ENCODE measurements around the gene PIP5KL1. TPM values are rescaled to one million over a fixed set of nuclear protein-coding genes. Genes with fewer than 3 reads are reported as not detected.

PIP5KL1 gene
- total and polyA plus RNA-seq, 2 donors (not counting 3 experiments of a cell fraction or from before 2014, with no cell fraction given): 1.5 to 2.9 TPM

GRCh38 chr9:127897193-127897692 lies 33.3 kb downstream of the PIP5KL1 start:
- ChIA-PET CTCF (interaction anchor here (0.9 to 2.7 kb wide), 6 partner anchors 9 to 163 kb away, joined by 3 to 12 read pairs (median 4); partner anchors contain the start of gene TOR2A), POLR2A (interaction anchor here (1.4 kb wide), 1 partner anchor 15 kb away, joined by 7 read pairs; no protein-coding TSS in a partner anchor)
- Histone ChIP-seq H3K36me3 (ENCODE audit: control insufficient read depth in 2 of 2, extremely low read depth in 1 of 2, insufficient read depth in 2 of 2, low read length in 2 of 2) (peaks cover 9 to 34% of the 10 kb centered on the region in 2 experiments), H3K9ac (replicated peaks; ENCODE audit: extremely low read depth, insufficient read depth, low read length) (no peak overlapping the region), H3K9me3 (replicated peaks; ENCODE audit: control insufficient read depth, insufficient read depth, low read length) (no peaks in the 10 kb centered on the region), H4K20me1 (replicated peaks; ENCODE audit: control insufficient read depth, extremely low read depth, insufficient read depth, low read length) (no peaks in the 10 kb centered on the region), H3K27ac (ENCODE audit: insufficient read depth, low read depth, low read length) (no peak overlapping the region), H3K4me1 (ENCODE audit: control insufficient read depth, extremely low read depth, insufficient read depth, low read length) (peaks cover 11% of the 10 kb centered on the region), H3K79me2 (ENCODE audit: control insufficient read depth, insufficient read depth, low read length) (peaks cover 11% of the 10 kb centered on the region), H2AFZ (ENCODE audit: low read depth, low read length) (no peak overlapping the region), H3K27me3 (ENCODE audit: control insufficient read depth in 2 of 2, insufficient read depth in 2 of 2, low read length in 2 of 2) (no peaks in the 10 kb centered on the region), H3K4me2 (ENCODE audit: insufficient read depth, low read length) (peak overlapping the region; percentile 37), H3K4me3 (replicated peaks in 1 of 3; ENCODE audit: insufficient read depth in 1 of 3, low read depth in 1 of 3, low read length in 3 of 3) (peak overlapping the region in 1 of 3 experiments; percentile 14), H3K9me1 (replicated peaks; ENCODE audit: control insufficient read depth, extremely low read depth, insufficient read depth, low read length) (no peaks in the 10 kb centered on the region)
- BruUV-seq (replicated peaks): no TSS peak
- peak; percentile 67 for FAIRE-seq
- peak; percentile 83 for DNase-seq (ENCODE audit: low read depth, low spot score)
- intact Hi-C loops (cut with micrococcal nuclease) (no loop called here), dilution Hi-C loops (cut with MboI; ENCODE audit: extremely low pct_ligation_motif_present, low sequenced_read_pairs) (no loop called here)
- TF ChIP-seq POLR2A (IDR thresholded peaks at IDR 0.05; ENCODE audit: low read depth, low read length) (no peak), EZH2 (IDR thresholded peaks at IDR 0.05; ENCODE audit: borderline replicate concordance, low read depth, low read length, severe bottlenecking) (no peak), GATA2 (IDR thresholded peaks at IDR 0.05; ENCODE audit: insufficient read depth, insufficient read length, low read depth, low read length) (no peak), MYC (IDR thresholded peaks at IDR 0.05; ENCODE audit: low read depth, low read length) (no peak), POLR2AphosphoS5 (IDR thresholded peaks at IDR 0.05; ENCODE audit: insufficient read depth, low read depth, low read length) (no peak), FOS (IDR thresholded peaks at IDR 0.05; ENCODE audit: borderline replicate concordance, insufficient read depth, low read length) (no peak), MAX (IDR thresholded peaks at IDR 0.05; ENCODE audit: insufficient read depth, insufficient read length) (no peak), JUN (IDR thresholded peaks at IDR 0.05; ENCODE audit: borderline replicate concordance, insufficient read depth, insufficient read length, low read depth) (no peak)
- TF ChIP-seq, protein P1, sequence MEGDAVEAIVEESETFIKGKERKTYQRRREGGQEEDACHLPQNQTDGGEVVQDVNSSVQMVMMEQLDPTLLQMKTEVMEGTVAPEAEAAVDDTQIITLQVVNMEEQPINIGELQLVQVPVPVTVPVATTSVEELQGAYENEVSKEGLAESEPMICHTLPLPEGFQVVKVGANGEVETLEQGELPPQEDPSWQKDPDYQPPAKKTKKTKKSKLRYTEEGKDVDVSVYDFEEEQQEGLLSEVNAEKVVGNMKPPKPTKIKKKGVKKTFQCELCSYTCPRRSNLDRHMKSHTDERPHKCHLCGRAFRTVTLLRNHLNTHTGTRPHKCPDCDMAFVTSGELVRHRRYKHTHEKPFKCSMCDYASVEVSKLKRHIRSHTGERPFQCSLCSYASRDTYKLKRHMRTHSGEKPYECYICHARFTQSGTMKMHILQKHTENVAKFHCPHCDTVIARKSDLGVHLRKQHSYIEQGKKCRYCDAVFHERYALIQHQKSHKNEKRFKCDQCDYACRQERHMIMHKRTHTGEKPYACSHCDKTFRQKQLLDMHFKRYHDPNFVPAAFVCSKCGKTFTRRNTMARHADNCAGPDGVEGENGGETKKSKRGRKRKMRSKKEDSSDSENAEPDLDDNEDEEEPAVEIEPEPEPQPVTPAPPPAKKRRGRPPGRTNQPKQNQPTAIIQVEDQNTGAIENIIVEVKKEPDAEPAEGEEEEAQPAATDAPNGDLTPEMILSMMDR (IDR thresholded peaks at IDR 0.05; ENCODE audit: extremely low read depth in 1 of 2, insufficient read depth in 1 of 2, low read depth in 1 of 2, low read length in 2 of 2): no peak

All from endothelial cell of umbilical vein (primary cell).